HG02970 (cell line): Measurements from ENCODE around the gene FBXL17.

Experiments used
- ATAC-seq: cut with Tn5 transposase; IDR thresholded peaks from one replicate; pipeline ENCODE4 v1.9.1; 2021; ENCODE audit warnings: mild to moderate bottlenecking, moderate library complexity, moderate number of reproducible peaks; ENCODE audit not compliant: unreplicated experiment, low FRiP score

Gene FBXL17

DNA sequence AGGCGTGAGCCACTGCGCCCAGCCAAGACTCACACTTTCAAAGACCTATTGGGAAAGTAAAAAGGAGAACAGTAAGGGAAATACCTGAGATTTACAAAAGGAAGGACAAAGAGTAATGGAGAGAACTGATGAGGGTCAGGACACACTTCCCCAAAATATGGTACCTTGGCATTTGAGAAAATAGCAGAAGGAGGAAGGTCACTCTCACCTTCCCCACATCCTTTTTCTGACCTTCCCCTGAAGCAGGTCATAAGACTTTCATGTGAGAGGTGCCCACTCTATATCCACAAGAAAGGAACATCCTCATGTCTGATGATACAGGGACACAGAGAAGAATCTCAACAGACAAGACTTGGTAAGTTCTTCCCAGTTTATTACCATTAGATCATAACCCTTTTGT, 272.8 kb downstream of the FBXL17 start:
- no peak for ATAC-seq

DNA sequence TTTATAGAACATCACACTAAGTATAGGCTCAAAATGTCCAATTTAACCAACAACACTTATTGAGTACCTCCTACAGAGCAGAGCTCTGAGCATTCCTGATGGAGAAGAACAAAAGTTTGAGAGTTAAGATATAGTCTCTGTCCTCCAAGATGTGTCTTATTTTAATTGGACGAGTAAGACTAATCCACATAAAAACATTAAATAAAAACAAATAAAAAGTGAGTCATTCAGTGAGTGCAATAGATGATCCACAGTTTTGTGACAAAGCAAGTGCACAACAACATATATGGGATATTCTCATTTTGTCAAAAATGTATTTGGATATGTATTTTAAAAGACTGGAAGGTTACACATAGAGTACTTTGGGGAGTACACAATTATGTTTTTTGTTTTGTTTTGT, 277.4 kb downstream of the FBXL17 start:
- no peak for ATAC-seq

DNA sequence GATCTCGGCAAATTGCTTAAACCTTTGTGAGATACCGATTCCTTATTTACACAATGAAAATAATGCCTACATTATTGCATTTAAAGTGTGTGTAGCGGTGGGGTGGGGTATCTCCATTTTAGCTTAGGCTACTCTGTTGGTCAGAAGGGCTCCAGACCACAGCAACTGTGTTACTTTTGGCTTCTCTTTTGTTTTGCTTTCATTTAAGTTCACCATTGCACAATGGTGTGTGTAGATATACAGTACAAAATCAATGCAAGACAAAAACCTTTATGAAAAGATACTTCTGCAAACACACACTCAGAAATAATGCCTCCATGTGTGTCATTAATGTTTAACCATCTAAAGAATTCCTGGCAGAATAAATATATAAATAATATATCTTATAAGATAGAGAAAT, 279.4 kb downstream of the FBXL17 start:
- no peak for ATAC-seq

DNA sequence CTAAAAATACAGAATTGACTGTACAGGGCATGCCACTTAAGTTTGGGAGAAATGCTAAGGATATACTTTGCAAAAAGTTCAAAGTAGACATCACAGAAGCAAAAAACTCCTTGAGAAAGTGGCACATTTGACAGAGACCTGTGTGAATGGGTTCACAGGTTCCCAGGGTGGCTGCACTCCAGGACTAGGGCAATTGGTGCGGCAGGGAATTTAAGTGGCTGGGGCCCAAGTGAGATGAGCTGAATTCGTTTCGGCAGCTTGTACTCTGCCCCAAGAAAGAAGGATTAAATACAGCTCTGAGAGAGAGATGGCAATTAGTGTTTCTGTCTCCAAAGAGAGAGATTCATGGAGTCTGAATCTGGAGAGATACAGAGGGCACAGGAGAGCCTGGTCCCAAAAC, 280.1 kb downstream of the FBXL17 start:
- ATAC-seq, result no peak

DNA sequence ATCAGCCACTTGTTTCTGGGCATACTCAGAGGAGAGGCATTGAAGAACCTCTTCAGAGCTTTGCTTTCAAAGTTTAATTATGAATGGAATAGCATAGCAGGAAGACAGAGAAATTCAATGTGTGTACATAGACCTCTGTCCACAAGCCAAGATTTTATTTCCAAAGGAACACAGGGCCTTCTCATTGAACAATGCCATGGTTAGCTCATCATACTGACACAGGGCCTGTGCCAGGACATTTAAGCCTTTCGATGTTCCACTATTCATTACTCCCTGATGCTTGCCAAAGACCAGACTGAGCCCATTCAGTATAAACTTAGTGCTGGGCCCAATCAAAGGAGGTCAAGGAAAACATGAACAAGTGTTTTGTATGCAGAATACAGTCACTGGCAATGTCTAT, 280.8 kb downstream of the FBXL17 start:
- ATAC-seq, result no peak

DNA sequence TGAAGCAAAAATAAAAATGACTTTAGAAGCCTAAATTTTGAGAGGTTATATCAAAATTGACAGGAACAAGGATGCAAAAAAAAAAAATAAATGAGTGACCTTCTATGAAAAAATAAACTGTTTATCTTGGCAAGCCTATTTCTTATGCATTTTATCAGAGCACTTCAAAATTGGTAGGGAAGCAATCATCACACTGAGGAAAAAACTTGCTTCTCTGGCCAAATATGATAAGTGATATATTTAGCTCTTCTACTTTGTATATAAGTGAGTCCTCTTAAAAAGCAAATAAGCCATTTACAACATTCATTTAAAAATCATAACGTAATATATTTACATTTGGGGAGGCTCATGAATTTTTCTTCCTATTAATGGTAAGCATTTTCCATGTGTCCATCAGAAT, 287.1 kb downstream of the FBXL17 start:
- no peak for ATAC-seq

DNA sequence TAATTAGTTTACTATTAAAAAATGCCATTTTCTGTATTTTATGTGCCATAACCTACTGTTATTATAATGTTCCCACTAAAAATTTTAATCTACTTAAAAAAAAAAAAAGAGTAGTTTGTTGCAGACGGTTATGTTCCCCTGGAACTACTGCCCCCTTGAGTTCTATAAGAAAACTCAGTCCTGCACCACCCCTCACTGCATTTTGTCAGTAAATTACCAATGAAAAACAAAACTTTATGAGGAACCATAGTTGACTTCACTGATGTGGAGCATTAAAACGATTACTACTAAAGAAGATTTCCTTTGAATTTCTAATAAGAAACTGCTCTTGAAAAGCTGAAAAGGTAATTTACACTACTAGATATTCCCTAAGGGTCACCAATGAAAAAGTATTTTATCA, 288.7 kb downstream of the FBXL17 start:
- ATAC-seq, result no peak

DNA sequence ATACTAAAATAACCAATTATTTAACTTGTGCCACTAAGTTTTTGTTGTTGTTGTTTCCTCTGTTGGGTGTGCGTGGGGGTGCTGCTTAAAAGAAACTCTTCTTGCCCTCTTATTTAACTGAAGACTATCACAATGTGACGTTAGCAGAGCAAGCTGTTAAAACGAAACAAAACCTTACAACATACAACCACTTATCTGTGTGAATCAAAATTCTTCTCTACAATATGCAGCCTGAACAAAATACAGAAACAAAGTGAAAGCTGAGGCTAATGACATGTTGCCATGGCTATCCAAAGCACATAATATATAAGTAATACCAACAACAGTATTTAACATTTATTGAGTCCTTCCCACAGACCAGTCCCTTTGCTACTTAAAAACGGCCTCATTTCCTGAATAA, 291.0 kb downstream of the FBXL17 start:
- no peak for ATAC-seq

DNA sequence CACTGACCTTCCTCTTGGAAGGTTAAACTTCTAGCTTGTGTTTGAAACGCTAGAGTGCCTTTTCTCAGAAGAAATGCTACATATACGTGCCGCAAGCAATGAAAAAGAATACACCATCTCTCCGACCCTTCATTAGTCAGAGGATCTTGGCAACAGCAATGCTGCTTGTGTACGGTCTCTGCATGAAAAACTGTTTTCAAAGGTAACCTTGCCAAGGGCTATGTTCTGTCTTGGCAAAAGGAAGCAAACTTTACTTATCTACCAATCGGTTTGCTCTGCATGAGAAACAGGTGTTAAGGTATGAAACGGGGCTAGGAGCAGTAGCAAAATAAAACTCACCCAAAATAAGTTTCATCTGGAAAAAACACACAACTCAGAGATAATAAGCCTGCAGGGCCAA, 297.8 kb downstream of the FBXL17 start:
- ATAC-seq, result no peak

DNA sequence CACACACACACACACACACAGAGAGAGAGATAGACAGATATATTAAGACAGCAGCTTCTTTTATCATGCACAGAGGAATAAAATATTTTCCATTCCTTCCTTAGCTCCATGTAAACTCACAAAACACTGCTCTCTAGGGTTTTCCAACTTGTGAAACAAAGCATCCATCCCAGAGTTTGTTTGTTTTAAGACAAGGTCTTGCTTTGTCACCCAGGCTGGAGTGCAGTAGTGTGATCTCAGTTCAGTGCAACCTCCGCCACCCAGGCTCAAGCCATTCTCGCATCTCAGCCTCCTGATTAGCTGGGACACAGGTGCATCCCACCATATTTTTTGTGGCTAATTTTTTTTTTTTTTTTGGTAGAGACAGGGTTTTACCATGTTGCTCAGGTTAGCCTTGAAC, 298.7 kb downstream of the FBXL17 start:
- ATAC-seq, result no peak

DNA sequence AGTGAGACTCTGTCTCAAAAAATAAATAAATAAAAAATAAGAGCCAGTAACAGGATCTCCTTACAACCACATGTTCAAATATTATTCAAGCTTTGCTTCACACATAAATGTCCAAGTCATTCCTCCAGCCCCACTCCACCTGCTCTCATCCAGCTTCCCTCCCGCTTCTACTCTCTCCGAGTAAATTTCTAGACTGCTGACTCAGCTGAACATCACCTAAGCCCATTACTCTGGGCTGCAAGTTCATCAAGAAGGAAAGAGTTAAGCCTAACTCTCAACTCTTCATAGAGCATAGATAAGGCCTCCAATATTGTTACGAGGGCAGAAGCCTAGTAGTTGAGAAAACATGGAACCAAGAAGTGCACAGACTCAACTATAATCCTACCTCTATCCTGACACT, 300.2 kb downstream of the FBXL17 start:
- ATAC-seq, result no peak

DNA sequence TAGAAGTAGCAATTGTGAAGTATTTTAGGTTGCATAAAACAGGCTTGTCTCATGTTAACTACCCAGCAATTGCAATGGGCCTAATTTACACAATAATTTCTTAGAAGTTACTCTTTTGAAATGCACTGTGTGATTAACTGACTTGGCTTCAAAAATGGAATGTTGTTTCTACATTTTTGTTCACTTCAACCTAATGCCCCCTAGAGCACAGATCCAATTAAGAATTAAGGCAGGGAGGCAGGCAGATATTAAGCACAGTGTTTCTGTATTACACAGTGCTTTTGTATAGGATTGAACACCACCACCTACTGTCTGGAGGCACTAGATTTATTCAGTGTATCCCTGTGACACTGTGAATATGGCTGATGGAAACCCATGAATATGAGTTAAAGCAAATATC, 302.1 kb downstream of the FBXL17 start:
- no peak for ATAC-seq

DNA sequence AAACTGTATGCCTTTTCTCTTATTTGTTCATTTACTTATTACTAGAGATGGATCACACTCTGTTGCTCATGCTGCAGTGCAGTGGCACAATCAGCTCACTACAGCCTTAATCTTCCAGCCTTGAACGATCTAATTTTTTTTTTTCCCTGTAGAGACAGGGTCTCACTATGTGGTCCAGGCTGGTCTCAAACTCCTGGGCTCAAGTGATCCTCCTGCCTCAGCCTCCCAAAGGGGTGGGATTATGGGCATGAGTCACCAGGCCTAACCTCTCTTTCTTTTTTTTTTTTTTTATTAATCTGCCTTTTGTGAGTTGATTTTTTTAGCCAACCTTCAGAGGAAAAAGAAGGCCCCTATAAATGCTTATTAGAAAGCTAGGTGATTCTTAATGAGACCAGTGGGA, 303.0 kb downstream of the FBXL17 start:
- no peak for ATAC-seq

DNA sequence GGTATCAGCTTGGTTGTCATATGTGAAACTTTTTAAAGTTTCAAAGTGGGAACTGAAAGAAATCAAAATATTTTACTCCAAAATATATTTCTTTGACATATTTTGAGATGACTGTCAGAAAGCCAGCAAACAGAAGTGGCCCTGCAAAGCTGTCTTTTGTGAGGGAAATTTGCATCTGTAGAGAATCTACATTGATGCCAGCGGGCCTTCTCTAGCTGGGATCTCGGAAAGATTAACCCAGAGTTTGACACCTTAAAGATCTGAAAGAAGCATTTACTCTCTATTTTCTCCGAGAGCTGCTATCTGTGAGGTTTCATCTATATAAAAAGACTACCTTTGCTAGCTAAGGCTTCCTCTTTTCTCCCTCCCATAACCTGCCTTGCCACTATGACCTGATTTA, 303.6 kb downstream of the FBXL17 start:
- no peak for ATAC-seq

DNA sequence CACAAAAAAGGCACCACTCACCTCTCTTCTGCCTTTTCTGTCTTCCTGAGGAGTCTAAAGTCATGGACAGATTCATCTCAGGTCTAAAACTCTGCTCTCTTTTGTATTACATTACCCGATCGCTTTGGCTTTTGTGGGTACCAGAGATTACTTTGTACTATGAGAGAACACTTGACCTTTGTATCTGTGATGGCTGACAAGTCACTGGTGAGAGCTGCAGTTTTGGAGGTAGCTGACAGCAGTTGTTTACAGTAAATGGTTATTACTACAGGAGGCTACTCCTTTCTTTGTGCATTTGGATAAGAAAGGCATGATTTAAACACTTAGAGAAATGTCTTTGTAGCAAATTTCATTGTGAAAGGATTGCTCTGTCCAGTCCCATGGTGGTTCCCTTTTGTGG, 307.3 kb downstream of the FBXL17 start:
- ATAC-seq, result no peak

DNA sequence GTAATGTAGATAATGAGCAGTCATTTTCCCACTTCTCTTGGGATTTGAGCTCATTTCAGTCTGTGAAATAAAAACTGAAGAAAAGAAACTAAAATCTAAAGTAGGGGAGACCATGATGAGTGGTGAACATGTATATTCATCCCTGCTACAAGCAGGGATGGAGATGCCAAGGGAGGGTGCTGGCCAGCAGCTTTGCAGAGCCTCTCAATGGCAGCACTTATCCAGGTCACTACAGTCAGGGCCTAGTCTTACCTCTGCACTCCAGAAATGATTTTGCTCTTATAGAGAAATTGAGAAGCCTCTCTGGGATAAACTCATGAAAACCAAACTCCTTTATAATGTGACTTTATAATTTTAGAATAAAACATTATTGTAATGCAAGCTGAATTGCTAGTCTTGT, 317.6 kb downstream of the FBXL17 start:
- no peak for ATAC-seq

DNA sequence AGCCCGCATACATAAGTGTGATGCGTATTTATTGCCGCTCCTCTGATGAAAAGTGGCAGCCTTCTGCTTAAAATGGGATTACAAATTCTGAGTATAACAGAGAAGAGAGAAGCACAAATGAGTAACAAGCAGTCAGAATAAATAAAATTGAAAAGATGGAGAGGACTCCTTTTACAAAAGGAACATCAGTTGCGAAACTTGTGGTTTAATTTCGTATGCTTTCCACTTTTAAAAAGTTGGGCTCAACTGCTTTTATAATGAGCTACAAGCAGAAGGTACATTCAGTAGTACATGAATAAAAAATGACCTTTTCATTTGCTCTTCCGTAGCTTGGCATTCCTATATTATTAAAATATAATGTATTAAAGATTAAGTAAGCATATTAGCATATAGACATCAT, 320.0 kb downstream of the FBXL17 start:
- ATAC-seq, result no peak

DNA sequence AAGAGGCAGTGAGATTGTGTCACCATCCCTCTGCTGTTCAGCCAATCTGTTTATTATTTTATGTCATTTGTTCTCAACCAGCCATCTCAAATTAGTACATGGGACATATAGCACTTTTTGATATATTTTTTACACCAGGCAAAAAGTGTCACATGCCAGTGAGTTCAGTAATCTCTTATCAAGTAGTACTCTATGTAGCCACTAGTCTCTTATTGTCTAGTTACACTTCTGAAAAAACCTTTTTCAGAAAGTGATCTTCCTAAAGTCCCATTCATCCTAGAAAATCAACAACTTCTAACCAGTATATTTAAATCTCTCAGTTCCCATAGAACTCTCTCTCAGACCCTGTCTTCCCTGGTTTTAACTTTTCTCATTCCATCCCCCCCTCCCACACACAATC, 321.6 kb downstream of the FBXL17 start:
- ATAC-seq, result no peak

DNA sequence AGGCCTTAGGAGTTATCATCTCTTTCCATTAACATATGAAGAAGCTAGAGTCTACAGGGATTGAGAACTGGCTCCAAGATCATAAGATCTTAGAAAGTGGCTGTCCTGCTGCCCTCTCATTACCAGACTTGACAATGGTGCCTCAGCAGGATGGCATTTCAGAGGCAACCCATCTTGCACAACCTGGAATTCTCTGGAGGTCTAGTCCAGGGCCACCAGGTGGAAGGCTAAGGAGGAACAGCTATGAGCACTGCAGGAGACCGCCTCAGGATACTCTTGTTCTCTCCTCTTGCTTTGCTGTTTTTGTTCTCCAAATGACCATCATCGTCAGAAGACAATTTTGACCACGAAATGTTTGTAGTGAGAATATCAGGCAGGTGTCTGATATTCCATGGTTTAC, 322.6 kb downstream of the FBXL17 start:
- ATAC-seq, result no peak

DNA sequence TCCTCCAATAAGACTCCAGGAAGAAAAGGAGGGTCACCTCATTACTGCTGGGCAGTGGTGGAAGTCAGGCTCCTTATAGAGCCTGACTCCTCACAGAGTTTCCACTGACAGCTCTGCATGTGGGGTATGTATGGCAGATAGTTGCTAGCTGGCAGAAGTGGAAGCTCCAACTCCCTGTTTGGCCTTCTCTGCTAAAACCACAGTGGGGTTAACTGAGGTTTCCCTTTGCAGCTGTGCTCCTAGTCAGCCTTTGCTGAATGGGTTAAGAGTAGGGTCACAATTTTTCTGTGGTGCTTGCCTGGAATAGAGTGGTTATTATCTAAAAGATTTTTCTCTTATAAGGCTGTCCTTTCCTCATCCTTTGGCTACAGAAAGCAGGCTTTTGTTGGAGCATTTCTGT, 327.5 kb downstream of the FBXL17 start:
- ATAC-seq, result no peak

DNA sequence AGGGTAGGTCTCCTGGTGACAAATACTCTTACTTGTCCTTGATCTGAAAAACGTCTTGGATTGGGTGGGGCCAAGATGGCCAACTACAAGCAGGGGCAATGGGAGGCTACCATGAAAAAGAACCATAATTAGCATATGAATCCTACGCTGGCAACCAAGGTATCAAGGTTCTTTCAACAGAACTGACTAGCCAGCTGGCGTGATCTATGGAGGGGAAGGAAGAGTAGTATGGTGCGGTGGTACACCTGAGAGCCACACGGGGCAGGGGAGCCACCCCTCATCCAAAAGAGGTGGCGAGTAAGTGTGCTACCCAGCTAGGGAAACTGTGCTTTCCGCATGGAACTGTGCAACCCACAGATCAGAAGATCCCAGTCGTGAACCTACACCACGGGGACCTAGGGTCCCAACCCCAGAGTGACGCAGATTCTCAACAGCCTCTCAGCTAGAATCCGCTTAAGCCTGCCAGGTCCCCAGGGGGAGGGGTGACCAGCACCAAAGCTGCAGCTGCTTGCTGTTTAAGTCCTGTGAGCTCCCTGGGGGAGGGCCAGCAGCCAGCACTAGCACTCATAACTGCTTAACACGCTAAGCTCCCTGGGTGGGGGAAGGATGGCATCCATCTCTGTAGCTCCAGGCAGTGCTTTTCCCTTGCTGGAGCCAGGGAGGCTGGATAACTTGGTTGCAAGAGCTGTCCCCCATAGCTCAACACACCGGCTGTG, 334.8 kb downstream of the FBXL17 start:
- no peak for ATAC-seq

DNA sequence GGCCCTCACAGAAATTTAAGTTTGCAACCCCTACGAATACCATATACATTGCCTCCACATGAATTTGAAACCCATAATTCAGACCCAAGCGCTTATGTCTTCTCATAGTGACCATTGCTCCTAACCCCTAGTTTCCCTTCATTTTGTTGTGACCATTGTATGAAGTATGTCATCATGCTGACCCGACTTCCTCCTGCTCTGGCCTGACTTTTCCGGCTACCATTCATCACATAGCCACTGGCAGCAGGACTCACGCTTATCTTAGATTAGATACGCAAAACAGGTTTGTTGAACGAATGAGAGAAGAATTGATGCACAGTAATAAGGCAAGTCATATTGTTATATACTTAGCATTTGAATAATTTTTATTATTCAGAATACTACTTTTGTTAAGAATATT, 345.4 kb downstream of the FBXL17 start:
- no peak for ATAC-seq

DNA sequence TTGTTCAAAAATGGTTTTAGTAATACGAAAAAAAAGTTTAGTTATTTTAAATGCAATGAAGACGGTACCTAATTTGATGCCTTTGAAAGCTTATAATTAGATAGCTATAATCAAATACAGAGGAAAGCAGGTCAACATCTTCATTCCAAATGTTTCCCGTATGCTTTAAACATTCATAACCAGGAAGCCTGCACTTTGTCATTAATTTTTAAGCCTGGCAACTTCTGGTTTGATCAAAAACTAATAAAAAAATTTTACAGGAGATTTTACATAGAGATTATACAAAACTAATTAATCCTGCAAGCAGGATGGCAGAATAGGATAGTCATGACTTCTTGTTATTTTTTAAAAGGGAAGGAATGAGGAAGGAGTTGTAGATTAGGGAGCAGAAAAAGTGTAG, 353.0 kb downstream of the FBXL17 start:
- ATAC-seq, result no peak
